Measurements from ENCODE around the gene SLC8B1.

- TF ChIP-seq CTCF (IDR thresholded peaks at IDR 0.05; ENCODE audit: low read depth, low read length, missing input control) (no peak), REST (IDR thresholded peaks at IDR 0.05) (no peak), MAX (IDR thresholded peaks at IDR 0.05) (no peak), TAF1 (conservative IDR thresholded peaks at IDR 0.05) (no peak), SP1 (IDR thresholded peaks at IDR 0.05) (no peak), EGR1 (IDR thresholded peaks at IDR 0.05; ENCODE audit: low read depth in 2 of 2) (no peak), FOXA1 (IDR thresholded peaks at IDR 0.05) (no peak)
Observed at GRCh38 chr12:113295886-113296556, 38.9 kb downstream of the SLC8B1 start.
